PC-3 (cell line): ENCODE data around the gene CXCL3. TPM values are rescaled to one million over a fixed set of nuclear protein-coding genes. Genes with fewer than 3 reads are reported as not detected.

Source experiments
- ATAC-seq: fragments of 200-7000 bp; cut with Tn5 transposase; 2 replicates; pipeline ENCODE4 v1.9.1; 2020; ENCODE audit warnings: mild to moderate bottlenecking, moderate library complexity
- BruUV-seq: library from RNA; stranded (reverse); fragments of 400-500 nt; replicated peaks from 2 replicates; lab custom pipeline; 2021; lab: Mats Ljungman, UMichigan
- CTCF ChIA-PET: fragments of 300-600 bp; sonication (Branson Sonifier 250); formaldehyde crosslinking; loops from one replicate; lab custom pipeline; 2022; ENCODE audit warnings: antibody characterized with exemption; lab: Charles Lee
- POLR2A ChIA-PET: fragments of 300-600 bp; sonication (Branson Sonifier 250); formaldehyde crosslinking; loops from one replicate; lab custom pipeline; 2022; ENCODE audit warnings: antibody characterized with exemption; ENCODE audit not compliant: unreplicated experiment; lab: Charles Lee
- DNase-seq: peaks from one replicate; pipeline ENCODE4 v3.0.0-alpha.2; 2015
- H2AFZ ChIP-seq: fragments of 300-600 bp; sonication (generic); 2 replicates; pipeline ENCODE4 v1.6.0; 2016; ENCODE audit warnings: antibody characterized with exemption, low read length
- H3F3A ChIP-seq: fragments of 300-600 bp; sonication (generic); one replicate; pipeline ENCODE4 v1.6.0; 2017; ENCODE audit warnings: antibody characterized with exemption, low read length, control low read depth, mild to moderate bottlenecking; ENCODE audit not compliant: unreplicated experiment
- H3K27ac ChIP-seq: fragments of 300-600 bp; sonication (generic); 2 replicates; pipeline ENCODE4 v1.5.1; 2016; ENCODE audit warnings: mild to moderate bottlenecking, low read length
- H3K27me3 ChIP-seq: fragments of 300-600 bp; sonication (generic); 2 replicates; pipeline ENCODE4 v1.6.1; 2016; ENCODE audit warnings: low read length, mixed read lengths
- H3K36me3 ChIP-seq: fragments of 300-600 bp; sonication (generic); 2 replicates; pipeline ENCODE4 v1.6.1; 2016; ENCODE audit warnings: low read depth, mixed run types, low read length, mixed read lengths
- H3K4me1 ChIP-seq: fragments of 300-600 bp; sonication (generic); 2 replicates; pipeline ENCODE4 v1.5.1; 2016; ENCODE audit warnings: low read length; ENCODE audit not compliant: insufficient read depth
- H3K4me2 ChIP-seq: fragments of 300-600 bp; sonication (generic); 2 replicates; pipeline ENCODE4 v1.6.0; 2016; ENCODE audit warnings: low read length
- H3K4me3 ChIP-seq: fragments of 300-600 bp; sonication (generic); 2 replicates; pipeline ENCODE4 v1.5.1; 2016; ENCODE audit warnings: mild to moderate bottlenecking, low read length, mixed read lengths
- H3K79me2 ChIP-seq: fragments of 300-600 bp; sonication (generic); 2 replicates; pipeline ENCODE4 v1.6.1; 2017; ENCODE audit warnings: low read length, mixed read lengths
- H3K9ac ChIP-seq: fragments of 300-600 bp; sonication (generic); 2 replicates; pipeline ENCODE4 v1.6.0; 2016; ENCODE audit warnings: mild to moderate bottlenecking, low read length
- H3K9me2 ChIP-seq: fragments of 300-600 bp; sonication (generic); replicated peaks from 2 replicates; pipeline ENCODE4 v1.6.1; 2016; ENCODE audit warnings: mixed run types, low read length, mixed read lengths
- H3K9me3 ChIP-seq: fragments of 300-600 bp; sonication (generic); 2 replicates; pipeline ENCODE4 v1.6.1; 2016; ENCODE audit warnings: low read length, mixed read lengths
- H4K20me1 ChIP-seq: fragments of 300-600 bp; sonication (generic); 2 replicates; pipeline ENCODE4 v1.6.1; 2016; ENCODE audit warnings: low read length, mixed read lengths
- EZH2 ChIP-seq: fragments of 300-600 bp; sonication (generic); IDR thresholded peaks from one replicate; pipeline ENCODE4 v1.6.1; 2017; ENCODE audit warnings: antibody characterized with exemption, mild to moderate bottlenecking, low read length; ENCODE audit not compliant: unreplicated experiment
- EZH2phosphoT487 ChIP-seq: fragments of 300-600 bp; sonication (generic); IDR thresholded peaks from 2 replicates; pipeline ENCODE4 v1.6.1; 2018; ENCODE audit warnings: mild to moderate bottlenecking, antibody characterized with exemption, low read length, borderline replicate concordance
- intact Hi-C: fragments of 100-400 bp; cut with micrococcal nuclease; formaldehyde crosslinking; loops from 2 replicates; pipeline ENCODE4 v1.9.0; 2023
- total RNA-seq: library from RNA; depleted of rRNA; stranded (reverse); fragments of >200 nt; gene quantifications from 2 replicates; pipeline ENCODE4 v1.2.3, GENCODE V29; 2014
- TF ChIP-seq, protein P1 (sequence below): fragments of 300-600 bp; sonication (generic); conservative IDR thresholded peaks from 2 replicates; pipeline ENCODE4 v1.5.1; 2017; ENCODE audit warnings: antibody characterized with exemption, low read depth, mild to moderate bottlenecking, low read length

The CXCL3 gene
- total RNA-seq, 1 experiment from 2014 or later, result 28.9 TPM

DNA sequence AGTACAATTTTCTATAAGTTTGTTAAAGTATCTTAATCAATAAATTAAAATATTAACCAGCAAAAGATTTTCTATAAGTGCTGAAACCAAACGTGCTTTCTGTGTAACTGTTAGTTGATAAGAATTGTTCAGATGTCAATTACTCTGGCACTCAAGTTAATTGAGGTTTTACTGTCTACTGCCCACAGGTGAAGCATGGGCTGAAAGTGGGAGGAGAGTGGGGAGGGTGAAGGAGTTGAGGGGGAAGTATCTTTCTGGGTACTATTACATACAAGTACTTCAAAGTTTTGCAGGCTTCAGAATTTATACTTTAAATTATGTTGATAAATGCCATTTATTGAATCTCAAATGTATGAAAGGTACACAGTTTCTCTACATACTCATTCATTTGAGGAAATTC is 19.1 kb upstream of the CXCL3 start:
- intact Hi-C loops, result loop anchor here (2.0 to 5.0 kb wide), 3 partner anchors 41 to 75 kb away; partner anchors contain the start of gene CXCL2
- POLR2A ChIA-PET, result interaction anchor here (0.6 to 0.8 kb wide), 3 partner anchors 52 to 323 kb away, joined by 3 to 6 read pairs (median 4); no protein-coding TSS in a partner anchor

DNA sequence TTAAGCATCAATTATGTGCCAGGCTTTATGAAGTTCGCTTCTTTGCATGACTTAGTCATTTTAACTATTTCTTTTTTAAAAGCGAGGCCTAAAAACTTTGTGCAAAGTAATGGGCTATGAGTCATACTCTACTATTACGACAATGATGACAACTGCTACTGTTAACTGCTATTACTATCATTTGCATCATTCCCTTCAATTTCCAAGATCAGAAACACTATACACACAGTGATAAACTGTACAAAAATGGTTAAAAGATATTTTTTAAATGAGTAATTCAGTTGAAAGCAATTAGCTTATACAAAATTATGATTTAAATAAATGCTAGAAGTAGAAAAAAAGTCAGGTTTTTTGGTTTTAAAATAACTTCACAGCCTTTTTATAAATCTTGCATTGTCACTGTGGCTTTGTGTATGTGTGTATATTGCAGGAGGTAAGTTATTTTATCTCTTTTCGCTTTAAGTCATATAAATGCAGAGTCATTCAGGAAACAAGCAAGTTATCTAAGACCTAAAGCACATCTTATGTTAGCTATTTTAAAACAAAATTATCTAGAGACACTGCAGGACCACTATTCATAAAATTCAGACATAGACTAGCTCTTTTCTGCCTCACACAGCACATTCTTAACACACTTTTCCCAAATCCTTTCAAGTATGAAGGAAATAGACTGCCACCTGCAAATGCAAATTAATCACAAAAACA is 18.5 kb upstream of the CXCL3 start:
- Histone ChIP-seq H3K36me3 (no peaks in the 10 kb centered on the region), H3K27me3 (no peaks in the 10 kb centered on the region), H4K20me1 (no peaks in the 10 kb centered on the region), H3K9ac (peak overlapping the region; percentile 72), H3F3A (peaks cover 6% of the 10 kb centered on the region), H3K27ac (peak overlapping the region; percentile 92), H3K79me2 (no peaks in the 10 kb centered on the region), H3K4me3 (no peak overlapping the region), H2AFZ (peak overlapping the region; percentile 3), H3K4me1 (peaks cover 34% of the 10 kb centered on the region), H3K4me2 (peak overlapping the region; percentile 55), H3K9me2 (no peaks in the 10 kb centered on the region), H3K9me3 (no peaks in the 10 kb centered on the region)
- POLR2A ChIA-PET, result interaction anchor here (0.6 to 1.0 kb wide), 5 partner anchors 53 to 381 kb away, joined by 3 to 6 read pairs (median 4); no protein-coding TSS in a partner anchor
- ATAC-seq (peak; percentile 84), DNase-seq (peak; percentile 87)
- intact Hi-C loops, result loop anchor here (2.0 to 5.0 kb wide), 3 partner anchors 42 to 75 kb away; partner anchors contain the start of gene CXCL2
- no peak for TF ChIP-seq EZH2
- TF ChIP-seq, protein P1, sequence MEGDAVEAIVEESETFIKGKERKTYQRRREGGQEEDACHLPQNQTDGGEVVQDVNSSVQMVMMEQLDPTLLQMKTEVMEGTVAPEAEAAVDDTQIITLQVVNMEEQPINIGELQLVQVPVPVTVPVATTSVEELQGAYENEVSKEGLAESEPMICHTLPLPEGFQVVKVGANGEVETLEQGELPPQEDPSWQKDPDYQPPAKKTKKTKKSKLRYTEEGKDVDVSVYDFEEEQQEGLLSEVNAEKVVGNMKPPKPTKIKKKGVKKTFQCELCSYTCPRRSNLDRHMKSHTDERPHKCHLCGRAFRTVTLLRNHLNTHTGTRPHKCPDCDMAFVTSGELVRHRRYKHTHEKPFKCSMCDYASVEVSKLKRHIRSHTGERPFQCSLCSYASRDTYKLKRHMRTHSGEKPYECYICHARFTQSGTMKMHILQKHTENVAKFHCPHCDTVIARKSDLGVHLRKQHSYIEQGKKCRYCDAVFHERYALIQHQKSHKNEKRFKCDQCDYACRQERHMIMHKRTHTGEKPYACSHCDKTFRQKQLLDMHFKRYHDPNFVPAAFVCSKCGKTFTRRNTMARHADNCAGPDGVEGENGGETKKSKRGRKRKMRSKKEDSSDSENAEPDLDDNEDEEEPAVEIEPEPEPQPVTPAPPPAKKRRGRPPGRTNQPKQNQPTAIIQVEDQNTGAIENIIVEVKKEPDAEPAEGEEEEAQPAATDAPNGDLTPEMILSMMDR, result no peak
- no peak for TF ChIP-seq EZH2phosphoT487
- TSS peak; percentile 91 for BruUV-seq
- CTCF ChIA-PET, result interaction anchor here (0.7 kb wide), 1 partner anchor 461 kb away, joined by 3 read pairs; no protein-coding TSS in a partner anchor

More for the DNA sequence above, 19.1 kb upstream of the CXCL3 start:
- no peaks in the 10 kb centered on the region for H3K79me2 ChIP-seq
- peaks cover 6% of the 10 kb centered on the region for H3F3A ChIP-seq
- CTCF ChIA-PET, result no interaction called here
- H3K9me2 ChIP-seq, result no peaks in the 10 kb centered on the region
- H3K4me1 ChIP-seq, result peaks cover 34% of the 10 kb centered on the region
- no peak for ATAC-seq
- BruUV-seq, result no TSS peak
- no peaks in the 10 kb centered on the region for H4K20me1 ChIP-seq
- H3K36me3 ChIP-seq, result no peaks in the 10 kb centered on the region
- H3K27ac ChIP-seq, result peak overlapping the region; percentile 92
- DNase-seq, result no peak
- TF ChIP-seq EZH2, result no peak
- TF ChIP-seq, protein P1, result no peak
- no peak for TF ChIP-seq EZH2phosphoT487
- no peak overlapping the region for H3K4me3 ChIP-seq
- H3K4me2 ChIP-seq, result peak overlapping the region; percentile 55; the same call in 1 of the 2 replicates
- H2AFZ ChIP-seq, result 0 out of 2 replicates have a peak overlapping the region, but pooled peaks have one; percentile 3
- H3K9ac ChIP-seq, result peak overlapping the region; percentile 72
- H3K27me3 ChIP-seq, result no peaks in the 10 kb centered on the region
- H3K9me3 ChIP-seq, result no peaks in the 10 kb centered on the region
